Measurements from ENCODE around the gene FIBCD1. TPM values are rescaled to one million over a fixed set of nuclear protein-coding genes. Genes with fewer than 3 reads are reported as not detected.

Gene FIBCD1
- total RNA-seq, 1 donor from 2014 or later = 0.53 TPM

DNA sequence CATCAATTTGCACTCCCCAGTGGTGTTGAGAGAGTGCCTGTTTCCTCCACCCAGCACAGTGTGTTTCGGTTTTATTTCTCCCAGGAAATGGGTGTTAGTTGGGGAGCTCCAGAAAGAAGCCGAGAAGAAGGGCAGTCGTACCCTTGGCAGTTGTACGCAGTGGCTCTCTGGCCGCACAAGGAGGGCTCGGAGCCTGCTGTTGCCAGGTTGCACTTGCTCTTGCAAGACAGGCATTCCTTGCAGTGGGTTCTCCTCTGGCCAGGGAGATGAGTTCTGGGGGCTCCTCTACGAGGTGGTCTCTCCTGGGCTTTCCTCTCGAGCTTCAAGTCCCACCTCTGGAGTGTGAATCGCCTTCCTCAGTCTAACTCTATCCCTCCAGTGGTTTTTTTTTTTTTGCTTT lies 71.5 kb downstream of the FIBCD1 start:
- H3K27ac Mint-ChIP-seq = no peak overlapping the region
- no peak for DNase-seq (ENCODE audit: extremely low spot score, unreplicated experiment)
- peaks cover 35% of the 10 kb centered on the region for H3K36me3 Mint-ChIP-seq
- no peak overlapping the region for H3K4me3 Mint-ChIP-seq
- no peaks in the 10 kb centered on the region for H3K27me3 Mint-ChIP-seq
- no peaks in the 10 kb centered on the region for H3K9me3 Mint-ChIP-seq
- H3K4me1 Mint-ChIP-seq (ENCODE audit: unreplicated experiment) = peaks cover 36% of the 10 kb centered on the region
- TF ChIP-seq, protein P1, sequence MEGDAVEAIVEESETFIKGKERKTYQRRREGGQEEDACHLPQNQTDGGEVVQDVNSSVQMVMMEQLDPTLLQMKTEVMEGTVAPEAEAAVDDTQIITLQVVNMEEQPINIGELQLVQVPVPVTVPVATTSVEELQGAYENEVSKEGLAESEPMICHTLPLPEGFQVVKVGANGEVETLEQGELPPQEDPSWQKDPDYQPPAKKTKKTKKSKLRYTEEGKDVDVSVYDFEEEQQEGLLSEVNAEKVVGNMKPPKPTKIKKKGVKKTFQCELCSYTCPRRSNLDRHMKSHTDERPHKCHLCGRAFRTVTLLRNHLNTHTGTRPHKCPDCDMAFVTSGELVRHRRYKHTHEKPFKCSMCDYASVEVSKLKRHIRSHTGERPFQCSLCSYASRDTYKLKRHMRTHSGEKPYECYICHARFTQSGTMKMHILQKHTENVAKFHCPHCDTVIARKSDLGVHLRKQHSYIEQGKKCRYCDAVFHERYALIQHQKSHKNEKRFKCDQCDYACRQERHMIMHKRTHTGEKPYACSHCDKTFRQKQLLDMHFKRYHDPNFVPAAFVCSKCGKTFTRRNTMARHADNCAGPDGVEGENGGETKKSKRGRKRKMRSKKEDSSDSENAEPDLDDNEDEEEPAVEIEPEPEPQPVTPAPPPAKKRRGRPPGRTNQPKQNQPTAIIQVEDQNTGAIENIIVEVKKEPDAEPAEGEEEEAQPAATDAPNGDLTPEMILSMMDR (conservative IDR thresholded peaks at IDR 0.05) = no peak

DNA sequence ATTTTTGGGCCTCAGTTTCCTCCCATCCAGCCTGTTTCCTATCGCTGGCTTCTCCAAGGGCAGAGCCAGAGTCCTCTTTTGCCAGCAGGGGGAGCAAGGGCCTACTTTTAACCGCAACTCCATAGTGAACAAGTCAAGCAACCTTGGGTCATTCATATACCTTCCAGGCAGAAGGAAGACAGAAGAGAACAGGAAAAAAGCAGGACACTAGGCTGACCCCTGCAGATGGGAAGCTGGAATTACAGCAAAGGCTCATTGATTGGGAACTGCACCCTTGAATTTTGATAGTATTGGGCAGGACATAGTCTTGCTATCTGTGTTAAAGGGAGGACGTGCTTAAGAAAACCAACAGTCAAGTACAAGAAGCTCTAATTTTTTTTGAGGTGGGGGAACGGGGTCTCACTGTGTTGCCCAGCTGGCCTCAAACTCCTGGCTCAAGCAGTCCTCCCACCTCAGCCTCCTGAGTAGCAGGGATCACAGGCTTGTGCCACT lies 72.5 kb downstream of the FIBCD1 start:
- Mint-ChIP-seq H3K27ac (peak overlapping the region; percentile 55), H3K36me3 (peaks cover 31% of the 10 kb centered on the region), H3K4me3 (no peak overlapping the region), H3K4me1 (ENCODE audit: unreplicated experiment) (peaks cover 44% of the 10 kb centered on the region), H3K9me3 (no peaks in the 10 kb centered on the region), H3K27me3 (no peaks in the 10 kb centered on the region)
- DNase-seq (ENCODE audit: extremely low spot score, unreplicated experiment) = no peak
- TF ChIP-seq, protein P1 (conservative IDR thresholded peaks at IDR 0.05) = peak; percentile 98

DNA sequence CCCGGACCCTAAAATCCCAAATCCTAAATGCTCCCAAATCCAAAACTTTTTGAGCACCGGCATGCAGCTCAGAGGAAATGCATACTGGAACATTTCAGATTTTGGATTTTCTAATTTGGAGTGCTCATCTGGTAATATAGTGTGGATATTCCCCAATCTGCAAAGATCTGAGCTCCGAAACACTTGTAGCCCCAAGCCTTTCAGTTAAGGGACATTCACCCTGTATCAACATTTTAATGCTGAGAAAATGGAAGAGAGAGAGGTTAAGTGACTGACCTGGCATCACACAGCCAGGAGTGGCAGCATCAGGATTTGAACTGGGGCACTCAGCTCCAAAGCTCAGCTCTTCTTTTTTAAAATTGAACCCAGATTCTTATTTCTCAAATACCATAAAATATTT lies 73.1 kb downstream of the FIBCD1 start:
- Mint-ChIP-seq H3K27ac (no peak overlapping the region), H3K4me3 (no peak overlapping the region), H3K9me3 (no peaks in the 10 kb centered on the region), H3K36me3 (peaks cover 27% of the 10 kb centered on the region), H3K27me3 (no peaks in the 10 kb centered on the region), H3K4me1 (ENCODE audit: unreplicated experiment) (peaks cover 47% of the 10 kb centered on the region)
- DNase-seq (ENCODE audit: extremely low spot score, unreplicated experiment) = no peak
- TF ChIP-seq, protein P1 (conservative IDR thresholded peaks at IDR 0.05) = no peak

DNA sequence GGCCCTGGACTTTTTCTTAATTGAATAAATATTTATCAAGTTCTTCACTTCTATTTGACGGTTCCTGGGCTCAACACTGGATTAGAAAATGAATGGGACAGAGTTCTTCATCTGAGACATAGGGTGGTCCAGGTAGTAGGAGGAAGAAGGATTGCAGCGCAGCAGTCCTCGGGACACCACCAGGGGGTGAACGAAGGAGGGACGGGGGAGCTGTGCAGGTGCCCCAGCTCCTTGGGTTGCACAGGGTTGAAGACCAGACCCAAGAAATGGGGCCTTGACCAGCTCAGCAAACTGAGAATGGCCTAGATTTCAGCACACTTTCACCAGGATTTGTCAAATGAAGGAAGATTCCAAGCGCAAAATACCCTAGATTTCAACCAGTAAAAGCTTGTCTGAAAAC lies 74.5 kb downstream of the FIBCD1 start:
- Mint-ChIP-seq H3K27ac (no peak overlapping the region), H3K4me1 (ENCODE audit: unreplicated experiment) (peaks cover 50% of the 10 kb centered on the region), H3K27me3 (no peaks in the 10 kb centered on the region), H3K9me3 (no peaks in the 10 kb centered on the region), H3K36me3 (peaks cover 25% of the 10 kb centered on the region), H3K4me3 (no peak overlapping the region)
- TF ChIP-seq, protein P1 (conservative IDR thresholded peaks at IDR 0.05) = no peak
- no peak for DNase-seq (ENCODE audit: extremely low spot score, unreplicated experiment)

DNA sequence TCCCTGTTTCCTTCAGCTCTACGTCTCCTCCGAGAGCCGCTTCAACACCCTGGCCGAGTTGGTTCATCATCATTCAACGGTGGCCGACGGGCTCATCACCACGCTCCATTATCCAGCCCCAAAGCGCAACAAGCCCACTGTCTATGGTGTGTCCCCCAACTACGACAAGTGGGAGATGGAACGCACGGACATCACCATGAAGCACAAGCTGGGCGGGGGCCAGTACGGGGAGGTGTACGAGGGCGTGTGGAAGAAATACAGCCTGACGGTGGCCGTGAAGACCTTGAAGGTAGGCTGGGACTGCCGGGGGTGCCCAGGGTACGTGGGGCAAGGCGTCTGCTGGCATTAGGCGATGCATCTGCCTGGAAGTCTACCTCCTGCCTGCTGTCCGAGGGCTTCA lies 76.3 kb downstream of the FIBCD1 start:
- no peak for DNase-seq (ENCODE audit: extremely low spot score, unreplicated experiment)
- TF ChIP-seq, protein P1 (conservative IDR thresholded peaks at IDR 0.05) = no peak
- Mint-ChIP-seq H3K4me1 (ENCODE audit: unreplicated experiment) (peaks cover 58% of the 10 kb centered on the region), H3K4me3 (no peak overlapping the region), H3K27me3 (no peaks in the 10 kb centered on the region), H3K36me3 (peaks cover 29% of the 10 kb centered on the region), H3K9me3 (no peaks in the 10 kb centered on the region), H3K27ac (peak overlapping the region; percentile 18)

DNA sequence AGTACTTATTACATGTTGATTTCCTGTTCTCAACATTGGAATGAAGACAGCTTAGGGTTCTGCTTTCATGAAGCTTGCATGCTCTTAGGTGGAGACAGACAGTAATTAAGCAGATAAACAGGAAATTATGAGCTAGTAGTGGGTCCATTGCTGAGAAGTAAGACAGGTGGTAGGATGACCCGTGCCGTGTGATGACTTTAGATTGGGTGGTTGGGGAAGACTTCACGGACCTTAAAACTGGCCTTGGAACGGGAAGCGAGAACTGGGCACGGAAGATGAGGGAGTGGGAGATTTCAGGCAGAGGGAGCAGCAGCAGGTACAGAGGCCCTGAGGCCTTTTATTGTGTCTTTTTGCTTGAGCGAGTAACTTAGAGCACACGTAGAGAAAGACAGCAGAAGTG lies 76.8 kb downstream of the FIBCD1 start:
- TF ChIP-seq, protein P1 (conservative IDR thresholded peaks at IDR 0.05) = no peak
- Mint-ChIP-seq H3K36me3 (peaks cover 33% of the 10 kb centered on the region), H3K9me3 (no peaks in the 10 kb centered on the region), H3K4me3 (no peak overlapping the region), H3K27ac (peak overlapping the region; percentile 18), H3K4me1 (ENCODE audit: unreplicated experiment) (peaks cover 60% of the 10 kb centered on the region), H3K27me3 (no peaks in the 10 kb centered on the region)
- no peak for DNase-seq (ENCODE audit: extremely low spot score, unreplicated experiment)
